HG02763 (cell line): ENCODE data around the gene SUCLA2.

ENCODE experiments used
- ATAC-seq: cut with Tn5 transposase; IDR thresholded peaks from one replicate; pipeline ENCODE4 v1.9.1; 2021; ENCODE audit warnings: mild to moderate bottlenecking, moderate library complexity; ENCODE audit not compliant: unreplicated experiment

Gene SUCLA2

GRCh38 chr13:47904241-47904640 lies 96.8 kb downstream of the SUCLA2 start:
- ATAC-seq = no peak

GRCh38 chr13:47903836-47904235 lies 97.2 kb downstream of the SUCLA2 start:
- ATAC-seq = no peak

- no peak for ATAC-seq
These were observed 99.6 kb downstream of the SUCLA2 start for GRCh38 chr13:47901441-47901840.

GRCh38 chr13:47898080-47898479 lies 103.0 kb downstream of the SUCLA2 start:
- no peak for ATAC-seq

GRCh38 chr13:47897411-47898050 lies 103.5 kb downstream of the SUCLA2 start:
- no peak for ATAC-seq

- no peak for ATAC-seq
These were observed 104.5 kb downstream of the SUCLA2 start for GRCh38 chr13:47896546-47896945.

GRCh38 chr13:47896111-47896510 lies 105.0 kb downstream of the SUCLA2 start:
- ATAC-seq = no peak

GRCh38 chr13:47893527-47893926 lies 107.5 kb downstream of the SUCLA2 start:
- no peak for ATAC-seq
